Measurements from ENCODE around the gene CEP131.

Gene CEP131

DNA sequence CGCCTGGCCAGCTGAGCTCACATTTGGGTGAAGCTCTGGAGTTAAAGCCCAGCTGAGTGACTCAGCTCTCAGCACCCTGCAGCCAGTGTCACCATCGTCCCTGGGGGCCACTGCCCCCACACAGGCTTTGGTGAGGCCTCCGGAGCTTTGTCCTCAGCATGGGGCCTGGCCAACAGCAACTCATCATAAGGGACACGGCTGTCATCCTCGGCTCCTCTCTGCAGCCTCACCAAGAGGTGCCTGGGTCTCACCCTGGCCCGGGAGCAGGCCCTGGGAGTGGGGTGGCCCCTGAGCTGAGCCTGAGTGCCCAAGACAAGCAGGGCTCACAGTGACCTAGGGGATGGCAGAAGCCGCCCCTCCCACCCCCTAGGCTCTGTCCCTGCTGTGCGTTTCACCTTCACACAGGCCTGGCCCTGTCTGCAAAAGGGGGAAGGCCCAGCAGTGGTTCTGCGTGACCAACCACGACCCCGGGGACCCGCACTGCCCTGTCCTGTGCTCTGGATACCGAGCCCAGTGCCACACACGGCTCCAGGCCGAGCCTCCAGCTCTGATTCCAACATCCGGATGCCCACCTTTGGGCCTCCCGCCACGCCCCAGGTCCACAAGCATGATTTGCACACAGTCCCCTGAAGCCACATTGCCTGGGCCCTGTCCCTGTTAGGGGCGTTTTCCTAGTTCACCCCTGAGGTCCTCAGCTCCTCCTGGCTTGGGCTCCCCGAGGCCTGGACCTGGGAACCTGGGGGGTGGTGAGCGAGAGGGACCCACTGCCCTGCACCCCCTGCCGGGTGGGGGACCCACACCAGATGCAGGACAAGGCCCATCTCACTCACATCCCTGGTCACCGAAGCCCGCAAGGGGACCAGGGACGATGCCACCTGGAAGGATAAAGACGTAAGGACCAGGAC lies 34.9 kb downstream of the CEP131 start:
- H3K9me3 Mint-ChIP-seq = no peaks in the 10 kb centered on the region
- TF ChIP-seq, protein P1, sequence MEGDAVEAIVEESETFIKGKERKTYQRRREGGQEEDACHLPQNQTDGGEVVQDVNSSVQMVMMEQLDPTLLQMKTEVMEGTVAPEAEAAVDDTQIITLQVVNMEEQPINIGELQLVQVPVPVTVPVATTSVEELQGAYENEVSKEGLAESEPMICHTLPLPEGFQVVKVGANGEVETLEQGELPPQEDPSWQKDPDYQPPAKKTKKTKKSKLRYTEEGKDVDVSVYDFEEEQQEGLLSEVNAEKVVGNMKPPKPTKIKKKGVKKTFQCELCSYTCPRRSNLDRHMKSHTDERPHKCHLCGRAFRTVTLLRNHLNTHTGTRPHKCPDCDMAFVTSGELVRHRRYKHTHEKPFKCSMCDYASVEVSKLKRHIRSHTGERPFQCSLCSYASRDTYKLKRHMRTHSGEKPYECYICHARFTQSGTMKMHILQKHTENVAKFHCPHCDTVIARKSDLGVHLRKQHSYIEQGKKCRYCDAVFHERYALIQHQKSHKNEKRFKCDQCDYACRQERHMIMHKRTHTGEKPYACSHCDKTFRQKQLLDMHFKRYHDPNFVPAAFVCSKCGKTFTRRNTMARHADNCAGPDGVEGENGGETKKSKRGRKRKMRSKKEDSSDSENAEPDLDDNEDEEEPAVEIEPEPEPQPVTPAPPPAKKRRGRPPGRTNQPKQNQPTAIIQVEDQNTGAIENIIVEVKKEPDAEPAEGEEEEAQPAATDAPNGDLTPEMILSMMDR (IDR thresholded peaks at IDR 0.05; ENCODE audit: unreplicated experiment in 3 of 3) = no peak
- H3K4me1 Mint-ChIP-seq = peaks cover 10% of the 10 kb centered on the region
- no peaks in the 10 kb centered on the region for H3K27me3 Mint-ChIP-seq (ENCODE audit: low read depth)
- no peak overlapping the region for H3K4me3 Mint-ChIP-seq
- no peak overlapping the region for H3K27ac Mint-ChIP-seq
- no peaks in the 10 kb centered on the region for H3K36me3 Mint-ChIP-seq (ENCODE audit: low read depth)

DNA sequence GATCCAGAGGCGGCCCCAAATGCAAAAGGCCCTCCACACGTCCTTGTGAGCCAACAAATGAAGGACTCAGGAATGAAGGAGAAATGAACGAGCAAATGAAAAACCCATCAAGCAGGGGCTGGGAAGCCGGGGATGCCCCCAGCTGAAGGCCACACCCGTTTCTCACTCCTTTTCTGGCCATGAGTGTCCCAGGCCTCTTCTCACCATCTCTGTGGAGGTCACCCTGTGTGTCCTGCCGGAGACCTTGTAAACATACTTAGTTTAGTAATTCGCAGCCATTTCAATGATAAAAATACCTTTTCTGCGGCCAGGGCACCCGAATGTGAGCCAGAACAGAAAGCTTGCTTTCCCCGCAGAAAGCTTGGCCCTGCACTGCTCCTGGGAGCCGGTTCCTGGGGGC lies 35.6 kb downstream of the CEP131 start:
- no peak overlapping the region for H3K4me3 Mint-ChIP-seq
- no peaks in the 10 kb centered on the region for H3K36me3 Mint-ChIP-seq (ENCODE audit: low read depth)
- H3K4me1 Mint-ChIP-seq = peaks cover 10% of the 10 kb centered on the region
- H3K27me3 Mint-ChIP-seq (ENCODE audit: low read depth) = no peaks in the 10 kb centered on the region
- no peaks in the 10 kb centered on the region for H3K9me3 Mint-ChIP-seq
- no peak overlapping the region for H3K27ac Mint-ChIP-seq
- TF ChIP-seq, protein P1 (IDR thresholded peaks at IDR 0.05; ENCODE audit: unreplicated experiment in 3 of 3) = no peak

DNA sequence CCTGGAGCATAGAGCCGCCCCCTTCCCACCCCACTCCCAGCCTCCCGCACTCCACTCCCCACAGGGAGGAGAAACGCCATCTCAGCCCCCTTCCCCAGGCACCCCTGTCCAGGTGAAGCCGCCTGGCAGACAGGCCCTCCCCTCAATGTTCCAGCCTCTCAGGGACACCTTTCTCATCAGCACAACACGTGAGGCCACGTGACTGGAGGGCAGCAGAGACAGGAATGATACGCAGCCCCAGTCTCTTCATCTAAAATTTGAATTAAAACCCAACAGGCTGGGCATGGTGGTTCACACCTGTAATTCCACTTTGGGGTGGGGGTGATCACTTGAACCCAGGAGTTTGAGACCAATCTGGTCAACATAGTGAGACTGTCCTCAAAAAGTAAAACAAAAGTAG lies 36.6 kb downstream of the CEP131 start:
- Mint-ChIP-seq H3K4me1 (peaks cover 10% of the 10 kb centered on the region), H3K27ac (no peak overlapping the region), H3K36me3 (ENCODE audit: low read depth) (no peaks in the 10 kb centered on the region), H3K9me3 (no peaks in the 10 kb centered on the region), H3K4me3 (no peak overlapping the region), H3K27me3 (ENCODE audit: low read depth) (no peaks in the 10 kb centered on the region)
- TF ChIP-seq, protein P1 (IDR thresholded peaks at IDR 0.05; ENCODE audit: unreplicated experiment in 3 of 3) = no peak

DNA sequence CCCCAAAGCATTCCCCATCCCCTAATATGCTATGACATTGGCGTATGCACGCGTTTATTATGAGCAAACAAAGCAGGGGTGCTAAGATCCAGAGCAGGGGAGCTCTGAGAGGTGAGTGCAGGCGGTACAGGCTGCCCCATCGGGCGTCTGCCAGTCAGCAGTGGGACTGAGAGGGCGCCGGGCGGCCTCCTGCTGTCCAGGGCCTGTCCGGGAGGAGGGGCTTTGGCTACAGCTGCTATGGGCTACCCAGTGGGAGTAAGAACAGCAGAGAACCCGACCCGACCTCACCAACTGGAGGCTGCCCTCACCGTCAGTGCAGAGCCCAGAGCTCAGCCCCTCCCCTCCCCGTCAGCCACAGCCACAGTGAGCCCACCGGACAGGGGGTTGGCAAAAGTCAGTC lies 38.2 kb downstream of the CEP131 start:
- TF ChIP-seq, protein P1 (IDR thresholded peaks at IDR 0.05; ENCODE audit: unreplicated experiment in 3 of 3) = no peak
- Mint-ChIP-seq H3K9me3 (no peaks in the 10 kb centered on the region), H3K4me1 (peaks cover 15% of the 10 kb centered on the region), H3K36me3 (ENCODE audit: low read depth) (no peaks in the 10 kb centered on the region), H3K27ac (no peak overlapping the region), H3K4me3 (no peak overlapping the region), H3K27me3 (ENCODE audit: low read depth) (no peaks in the 10 kb centered on the region)

DNA sequence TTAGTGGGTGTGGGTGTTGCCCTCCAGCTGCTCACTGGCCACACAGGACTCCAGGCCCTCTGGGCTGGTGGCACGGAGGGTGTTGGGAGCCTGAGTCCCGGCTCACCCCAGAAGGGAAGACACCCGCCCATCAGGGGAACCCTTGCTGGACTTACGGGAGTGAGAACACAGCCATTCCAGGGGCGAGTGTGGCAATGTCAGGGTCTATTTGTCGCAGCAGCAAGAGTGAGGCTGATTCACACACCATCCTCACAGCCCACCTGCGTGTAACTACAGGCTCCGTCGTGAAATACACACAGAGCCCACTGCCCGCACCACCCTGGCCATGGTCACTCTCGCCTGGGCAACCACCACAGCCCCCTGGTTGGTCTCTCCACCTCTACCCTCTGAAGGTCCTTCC lies 39.0 kb downstream of the CEP131 start:
- TF ChIP-seq, protein P1 (IDR thresholded peaks at IDR 0.05; ENCODE audit: unreplicated experiment in 3 of 3) = no peak
- no peaks in the 10 kb centered on the region for H3K27me3 Mint-ChIP-seq (ENCODE audit: low read depth)
- H3K27ac Mint-ChIP-seq = no peak overlapping the region
- peaks cover 15% of the 10 kb centered on the region for H3K4me1 Mint-ChIP-seq
- H3K36me3 Mint-ChIP-seq (ENCODE audit: low read depth) = no peaks in the 10 kb centered on the region
- no peaks in the 10 kb centered on the region for H3K9me3 Mint-ChIP-seq
- H3K4me3 Mint-ChIP-seq = no peak overlapping the region

DNA sequence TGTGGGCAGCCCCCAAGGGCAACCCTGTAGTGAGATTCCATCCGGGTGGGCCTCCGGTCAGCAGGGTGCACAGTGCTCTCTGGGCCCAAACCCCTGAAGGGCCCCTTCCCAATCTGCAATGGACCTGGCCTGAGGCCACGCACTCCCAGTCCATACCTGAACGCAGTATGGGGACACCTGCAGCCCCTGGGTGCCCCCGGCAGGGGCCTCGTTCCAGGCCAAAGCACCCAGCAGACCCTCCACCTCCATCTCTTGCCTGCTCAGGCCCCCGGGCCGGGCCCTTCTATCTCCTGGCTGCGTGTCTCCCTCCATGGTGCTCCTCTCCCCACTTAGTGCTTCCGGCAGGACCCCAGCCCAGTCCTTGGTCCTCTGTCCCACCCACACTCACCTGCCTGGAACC lies 39.4 kb downstream of the CEP131 start:
- H3K36me3 Mint-ChIP-seq (ENCODE audit: low read depth) = no peaks in the 10 kb centered on the region
- no peaks in the 10 kb centered on the region for H3K27me3 Mint-ChIP-seq (ENCODE audit: low read depth)
- no peak overlapping the region for H3K4me3 Mint-ChIP-seq
- H3K9me3 Mint-ChIP-seq = no peaks in the 10 kb centered on the region
- TF ChIP-seq, protein P1 (IDR thresholded peaks at IDR 0.05; ENCODE audit: unreplicated experiment in 3 of 3) = no peak
- no peak overlapping the region for H3K27ac Mint-ChIP-seq
- H3K4me1 Mint-ChIP-seq = peaks cover 15% of the 10 kb centered on the region

All from nephron (organoid).